Left hindlimb (tissue), 1 donor: ENCODE measurements around the gene CHD5.

Experiments used
- DNase-seq: peaks from one replicate; pipeline ENCODE4 v3.0.0-alpha.2; 2018

Gene CHD5

GRCh38 chr1:6200188-6200809, 20.2 kb upstream of the CHD5 start:
- no peak for DNase-seq

- DNase-seq = peak; percentile 99
These were observed 19.4 kb upstream of the CHD5 start, which contains the start of gene RPL22 for GRCh38 chr1:6199298-6200187. Gene RPL22 (minus strand): TSS chr1:6199595. CDS start chr1:6199573, 22 bp downstream.

- DNase-seq = no peak
These were observed 18.7 kb upstream of the CHD5 start for GRCh38 chr1:6198646-6199297.

- no peak for DNase-seq
These were observed 17.8 kb upstream of the CHD5 start for GRCh38 chr1:6197746-6198427.

GRCh38 chr1:6191968-6192367, 11.8 kb upstream of the CHD5 start:
- no peak for DNase-seq

GRCh38 chr1:6188466-6188865, 8.3 kb upstream of the CHD5 start:
- DNase-seq = no peak

GRCh38 chr1:6185635-6186382, 5.7 kb upstream of the CHD5 start:
- no peak for DNase-seq

GRCh38 chr1:6185151-6185550, 5.0 kb upstream of the CHD5 start:
- DNase-seq = no peak

- no peak for DNase-seq
These were observed 4.1 kb upstream of the CHD5 start for GRCh38 chr1:6184083-6184783.

- DNase-seq = no peak
These were observed 3.4 kb upstream of the CHD5 start for GRCh38 chr1:6183520-6183989.

- no peak for DNase-seq
These were observed 1.2 kb upstream of the CHD5 start for GRCh38 chr1:6181347-6181770.

- no peak for DNase-seq
These were observed 688 bp upstream of the CHD5 start for GRCh38 chr1:6180707-6181311.

- DNase-seq = no peak
These were observed 451 bp downstream of the CHD5 start for GRCh38 chr1:6179564-6180175.

- DNase-seq = no peak
These were observed 1.2 kb downstream of the CHD5 start for GRCh38 chr1:6178751-6179563.

GRCh38 chr1:6177681-6178380, 2.3 kb downstream of the CHD5 start:
- DNase-seq = no peak

GRCh38 chr1:6176779-6177178, 3.3 kb downstream of the CHD5 start:
- DNase-seq = no peak

GRCh38 chr1:6175411-6175828, 4.7 kb downstream of the CHD5 start:
- no peak for DNase-seq

- DNase-seq = no peak
These were observed 5.3 kb downstream of the CHD5 start for GRCh38 chr1:6174621-6175410.
